Trophoblast cell (in vitro differentiated cells and primary cell): Measurements from ENCODE around the gene TROAP.

ENCODE experiments used
- DNase-seq, 2 donors: peaks; one replicate each; pipeline ENCODE4 v3.0.0-alpha.2; 2016
- H2AFZ ChIP-seq: 2 replicates; pipeline ENCODE4 v1.6.1; 2013; ENCODE audit warnings: low read length, moderate library complexity, mild to moderate bottlenecking; ENCODE audit not compliant: insufficient read depth, poor library complexity
- H2AK5ac ChIP-seq: 2 replicates; pipeline ENCODE4 v1.6.1; 2013; ENCODE audit warnings: mild to moderate bottlenecking, low read length
- H2BK120ac ChIP-seq: 2 replicates; pipeline ENCODE4 v1.6.1; 2013; ENCODE audit warnings: low read length, mild to moderate bottlenecking, moderate library complexity; ENCODE audit not compliant: insufficient read depth, poor library complexity
- H2BK12ac ChIP-seq: 2 replicates; pipeline ENCODE4 v1.6.1; 2013; ENCODE audit warnings: mild to moderate bottlenecking, low read length, moderate library complexity
- H2BK5ac ChIP-seq: 2 replicates; pipeline ENCODE4 v1.6.1; 2013; ENCODE audit warnings: low read length, low read depth, moderate library complexity, mild to moderate bottlenecking; ENCODE audit not compliant: poor library complexity
- H3K14ac ChIP-seq: 2 replicates; pipeline ENCODE4 v1.6.1; 2013; ENCODE audit warnings: mild to moderate bottlenecking, low read length
- H3K18ac ChIP-seq: 2 replicates; pipeline ENCODE4 v1.6.1; 2013; ENCODE audit warnings: mild to moderate bottlenecking, low read length
- H3K23ac ChIP-seq: 2 replicates; pipeline ENCODE4 v1.6.1; 2013; ENCODE audit warnings: low read length
- H3K27ac ChIP-seq: 2 replicates; pipeline ENCODE4 v1.5.1; 2013; ENCODE audit warnings: low read depth, mild to moderate bottlenecking, inconsistent platforms, low read length, moderate library complexity
- H3K27me3 ChIP-seq: 2 replicates; pipeline ENCODE4 v1.6.1; 2013; ENCODE audit warnings: inconsistent platforms, mild to moderate bottlenecking, low read length, moderate library complexity; ENCODE audit not compliant: insufficient read depth
- H3K36me3 ChIP-seq, 2 experiments: 1 replicate in 1 of 2; 2 replicates in 1 of 2; pipeline ENCODE4 v1.6.1; 2013; ENCODE audit warnings: low read length in 2 of 2, mild to moderate bottlenecking in 2 of 2, moderate library complexity in 1 of 2; ENCODE audit not compliant: insufficient read depth in 2 of 2, control insufficient read depth in 1 of 2
- H3K4ac ChIP-seq: 2 replicates; pipeline ENCODE4 v1.6.1; 2013; ENCODE audit warnings: low read depth, mild to moderate bottlenecking, low read length, moderate library complexity
- H3K4me1 ChIP-seq, 2 experiments: 1 replicate in 1 of 2; 2 replicates in 1 of 2; pipeline ENCODE4 v1.6.1; 2013; ENCODE audit warnings: low read length in 2 of 2, mild to moderate bottlenecking in 2 of 2, moderate library complexity in 1 of 2; ENCODE audit not compliant: insufficient read depth in 2 of 2, control insufficient read depth in 1 of 2
- H3K4me2 ChIP-seq: 2 replicates; pipeline ENCODE4 v1.6.1; 2013; ENCODE audit warnings: inconsistent platforms, mild to moderate bottlenecking, low read length, moderate library complexity
- H3K4me3 ChIP-seq: 2 replicates; pipeline ENCODE4 v1.5.1; 2013; ENCODE audit warnings: mild to moderate bottlenecking, low read depth, low read length, inconsistent platforms
- H3K79me1 ChIP-seq: one replicate; pipeline ENCODE4 v1.6.1; 2013; ENCODE audit warnings: low read length
- H3K79me2 ChIP-seq: 2 replicates; pipeline ENCODE4 v1.6.1; 2013; ENCODE audit warnings: low read length, mild to moderate bottlenecking; ENCODE audit not compliant: control insufficient read depth, insufficient read depth, poor library complexity
- H3K9ac ChIP-seq: 2 replicates; pipeline ENCODE4 v1.6.1; 2013; ENCODE audit warnings: mild to moderate bottlenecking, low read length
- H3K9me3 ChIP-seq: 2 replicates; pipeline ENCODE4 v1.6.1; 2013; ENCODE audit warnings: low read depth, mild to moderate bottlenecking, control low read depth, inconsistent platforms, low read length; ENCODE audit not compliant: insufficient read depth
- H4K12ac ChIP-seq: 2 replicates; pipeline ENCODE4 v1.6.1; 2013; ENCODE audit warnings: low read depth, mild to moderate bottlenecking, low read length, moderate library complexity
- H4K8ac ChIP-seq: 2 replicates; pipeline ENCODE4 v1.6.1; 2013; ENCODE audit warnings: low read depth, mild to moderate bottlenecking, low read length, moderate library complexity
- H4K91ac ChIP-seq: one replicate; pipeline ENCODE4 v1.6.1; 2013; ENCODE audit warnings: low read depth, mild to moderate bottlenecking, low read length, moderate library complexity
- WGBS: extraction: QIAGEN DNeasy Blood & Tissue Kit; methylation state at CpG from one replicate; pipeline ENCODE4 v1.1.7; 2013; ENCODE audit warnings: missing lambda C conversion rate; ENCODE audit not compliant: insufficient read length, insufficient coverage; ENCODE audit errors: extremely low coverage; 5-methylcytosine and 5-hydroxymethylcytosine counted together

The TROAP gene

GRCh38 chr12:49340971-49341776 is 18.1 kb downstream of the TROAP start:
- H3K9me3 ChIP-seq: peaks cover 6% of the 10 kb centered on the region

DNA sequence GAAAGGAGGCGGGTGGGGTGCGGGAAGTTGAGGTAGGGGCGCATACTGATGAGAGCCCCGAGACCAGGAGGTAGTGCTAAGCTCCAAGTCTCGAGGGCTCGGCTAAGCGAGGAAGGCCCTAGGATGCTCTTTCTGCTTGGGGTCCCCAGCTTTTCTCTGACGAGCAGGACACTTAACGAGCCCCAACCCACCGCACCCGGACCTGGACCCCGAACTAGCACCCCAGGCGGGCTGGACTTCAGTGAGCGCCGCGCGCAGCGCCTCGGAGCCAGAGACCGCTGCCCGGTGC is 18.7 kb downstream of the TROAP start:
- H3K18ac ChIP-seq: no peak overlapping the region

More at GRCh38 chr12:49340971-49341776, 18.1 kb downstream of the TROAP start:
- H2BK12ac ChIP-seq: no peak overlapping the region
- H2BK5ac ChIP-seq: no peak overlapping the region
- H2BK120ac ChIP-seq: no peak overlapping the region
- no peak overlapping the region for H3K4ac ChIP-seq
- H3K79me2 ChIP-seq: no peaks in the 10 kb centered on the region
- no peak overlapping the region for H4K8ac ChIP-seq
- no peak overlapping the region for H4K91ac ChIP-seq
- no peak overlapping the region for H3K18ac ChIP-seq
- no peak overlapping the region for H3K9ac ChIP-seq
- no peak overlapping the region for H2AFZ ChIP-seq
- peaks cover 15 to 24% of the 10 kb centered on the region in 2 experiments for H3K4me1 ChIP-seq
- no peaks in the 10 kb centered on the region for H3K36me3 ChIP-seq
- no peak for DNase-seq
- H3K23ac ChIP-seq: no peak overlapping the region
- H3K4me3 ChIP-seq: no peak overlapping the region
- no peak overlapping the region for H3K14ac ChIP-seq
- no CpG with 5 or more reads among the region's 14 CpGs for WGBS
- H3K27me3 ChIP-seq: peaks cover 86% of the 10 kb centered on the region
- no peak overlapping the region for H3K4me2 ChIP-seq
- H3K79me1 ChIP-seq: no peaks in the 10 kb centered on the region
- H3K27ac ChIP-seq: no peak overlapping the region
- no peak overlapping the region for H2AK5ac ChIP-seq
- no peak overlapping the region for H4K12ac ChIP-seq

DNA sequence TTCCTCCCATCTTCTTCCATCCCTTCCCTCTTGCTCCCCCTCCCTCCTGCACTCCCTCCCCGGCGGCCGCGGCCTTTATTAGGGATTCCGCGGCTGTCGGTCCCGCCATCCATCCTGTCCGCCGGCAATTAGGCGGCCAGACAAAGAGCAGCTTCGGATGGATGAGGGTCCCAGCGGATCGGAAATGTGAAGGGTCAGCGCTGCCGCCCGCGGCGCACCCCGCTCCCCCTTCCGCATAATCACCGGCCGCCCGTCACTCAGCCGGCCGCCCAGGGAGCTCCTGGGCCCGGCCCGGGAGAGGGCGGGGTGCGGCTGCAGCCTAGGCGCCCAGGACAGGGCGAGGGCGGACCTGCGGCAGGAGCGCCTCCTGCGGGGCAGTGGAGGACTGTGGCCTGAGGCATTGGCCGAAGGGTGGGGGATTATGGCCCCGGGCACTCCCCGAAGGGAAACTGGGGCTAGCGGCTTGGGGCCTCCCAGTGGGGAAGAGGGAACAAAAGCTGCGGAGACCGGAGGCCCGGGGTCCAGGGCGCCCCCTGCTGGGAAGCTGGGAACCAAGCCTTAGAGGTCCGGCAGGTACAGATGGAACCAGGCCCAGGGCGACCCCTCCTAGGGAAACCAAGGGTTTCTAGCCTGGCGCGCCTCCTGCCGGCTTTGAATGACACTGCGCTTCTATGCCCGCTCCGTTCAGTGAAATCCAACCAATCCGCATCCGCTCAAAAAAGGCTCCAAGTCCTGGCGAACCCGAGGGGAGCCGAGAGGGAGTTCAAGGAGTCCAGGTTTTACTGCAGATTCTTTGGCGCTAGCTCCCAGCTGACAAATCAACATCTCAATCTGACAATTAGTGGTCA is 19.2 kb downstream of the TROAP start:
- H3K4me3 ChIP-seq: peak overlapping the region; percentile 47
- no peaks in the 10 kb centered on the region for H3K36me3 ChIP-seq
- peak overlapping the region; percentile 60 for H3K4me2 ChIP-seq
- no peak overlapping the region for H2BK5ac ChIP-seq
- no peak overlapping the region for H3K23ac ChIP-seq
- peaks cover 5% of the 10 kb centered on the region for H3K9me3 ChIP-seq
- peak overlapping the region; percentile 8 for H2AFZ ChIP-seq
- peaks cover 18 to 21% of the 10 kb centered on the region in 2 experiments for H3K4me1 ChIP-seq
- no peaks in the 10 kb centered on the region for H3K79me1 ChIP-seq
- peak; percentile 84 to 94 for DNase-seq
- WGBS: no CpG with 5 or more reads among the region's 58 CpGs
- H2AK5ac ChIP-seq: no peak overlapping the region
- no peak overlapping the region for H3K4ac ChIP-seq
- no peak overlapping the region for H4K91ac ChIP-seq
- H4K8ac ChIP-seq: no peak overlapping the region
- no peaks in the 10 kb centered on the region for H3K79me2 ChIP-seq
- H3K27me3 ChIP-seq: peaks cover 88% of the 10 kb centered on the region
- H3K9ac ChIP-seq: no peak overlapping the region
- H3K27ac ChIP-seq: no peak overlapping the region
- H4K12ac ChIP-seq: no peak overlapping the region
- no peak overlapping the region for H3K14ac ChIP-seq
- H2BK12ac ChIP-seq: no peak overlapping the region
- no peak overlapping the region for H3K18ac ChIP-seq
- H2BK120ac ChIP-seq: no peak overlapping the region

More for the DNA sequence above, 18.7 kb downstream of the TROAP start:
- H3K4ac ChIP-seq: no peak overlapping the region
- H3K4me2 ChIP-seq: peak overlapping the region; percentile 60
- H2BK12ac ChIP-seq: no peak overlapping the region
- no peaks in the 10 kb centered on the region for H3K79me2 ChIP-seq
- H2AK5ac ChIP-seq: no peak overlapping the region
- H3K14ac ChIP-seq: no peak overlapping the region
- H3K27ac ChIP-seq: no peak overlapping the region
- no peaks in the 10 kb centered on the region for H3K36me3 ChIP-seq
- no peak overlapping the region for H2AFZ ChIP-seq
- no peak overlapping the region for H2BK5ac ChIP-seq
- no peak overlapping the region for H3K9ac ChIP-seq
- no peak for DNase-seq
- no CpG with 5 or more reads among the region's 21 CpGs for WGBS
- H3K9me3 ChIP-seq: peaks cover 4% of the 10 kb centered on the region
- no peak overlapping the region for H3K23ac ChIP-seq
- H3K27me3 ChIP-seq: peaks cover 86% of the 10 kb centered on the region
- no peaks in the 10 kb centered on the region for H3K79me1 ChIP-seq
- peak overlapping the region; percentile 42 for H3K4me3 ChIP-seq
- no peak overlapping the region for H2BK120ac ChIP-seq
- peaks cover 14 to 20% of the 10 kb centered on the region in 2 experiments for H3K4me1 ChIP-seq
- no peak overlapping the region for H4K12ac ChIP-seq
- no peak overlapping the region for H4K8ac ChIP-seq
- no peak overlapping the region for H4K91ac ChIP-seq

DNA sequence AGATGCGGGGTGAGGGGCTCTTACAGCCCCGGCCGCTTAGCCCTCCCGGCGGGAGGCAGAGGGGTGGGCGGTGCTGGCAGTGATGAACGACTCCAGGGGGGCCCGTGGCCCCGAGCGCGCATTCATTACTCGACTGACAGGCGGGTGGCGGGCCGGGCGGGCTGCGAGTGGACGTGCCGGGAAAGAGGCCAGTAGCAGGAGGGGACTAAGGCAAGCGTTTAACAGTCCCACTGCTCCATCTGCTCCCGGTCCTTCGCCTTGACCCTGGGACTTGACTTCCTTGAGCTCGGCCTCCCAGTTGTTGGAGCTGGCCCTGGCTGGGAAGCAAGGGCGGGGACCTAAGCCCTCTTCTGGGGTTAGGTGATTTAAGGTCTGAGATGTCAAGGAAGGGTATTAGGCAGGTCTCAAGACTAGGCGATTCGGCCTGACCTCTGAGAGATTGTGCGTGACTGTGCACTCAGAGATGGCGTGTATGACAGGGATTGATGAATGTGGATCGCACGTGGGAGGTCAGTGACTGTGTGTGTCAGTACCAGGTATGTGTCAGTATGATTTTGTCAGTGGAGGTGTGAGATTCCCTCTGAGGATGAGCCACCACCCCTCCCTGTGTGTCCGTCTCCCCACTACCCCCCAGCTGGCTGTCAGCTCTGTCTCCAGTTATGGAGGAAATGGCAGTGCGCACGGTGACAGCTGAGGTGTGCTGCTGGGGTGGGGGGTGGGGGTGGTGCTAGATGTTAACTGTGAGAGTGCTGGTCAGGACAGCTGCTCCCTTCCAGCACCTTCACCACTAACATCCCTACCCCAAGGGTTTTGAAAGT is 20.1 kb downstream of the TROAP start:
- H3K27ac ChIP-seq: no peak overlapping the region
- no peaks in the 10 kb centered on the region for H3K79me1 ChIP-seq
- H3K18ac ChIP-seq: no peak overlapping the region
- no peaks in the 10 kb centered on the region for H3K36me3 ChIP-seq
- H4K12ac ChIP-seq: no peak overlapping the region
- no peak overlapping the region for H3K4me3 ChIP-seq
- peak overlapping the region; percentile 60 for H3K4me2 ChIP-seq
- peaks cover 82% of the 10 kb centered on the region for H3K27me3 ChIP-seq
- H3K23ac ChIP-seq: no peak overlapping the region
- H4K91ac ChIP-seq: no peak overlapping the region
- no CpG with 5 or more reads among the region's 33 CpGs for WGBS
- peaks cover 21 to 27% of the 10 kb centered on the region in 2 experiments for H3K4me1 ChIP-seq
- no peak overlapping the region for H3K4ac ChIP-seq
- peaks cover 5% of the 10 kb centered on the region for H3K9me3 ChIP-seq
- H2BK120ac ChIP-seq: no peak overlapping the region
- H3K14ac ChIP-seq: no peak overlapping the region
- no peak overlapping the region for H2BK5ac ChIP-seq
- no peak overlapping the region for H2BK12ac ChIP-seq
- H3K79me2 ChIP-seq: no peaks in the 10 kb centered on the region
- H2AFZ ChIP-seq: no peak overlapping the region
- no peak overlapping the region for H2AK5ac ChIP-seq
- H4K8ac ChIP-seq: no peak overlapping the region
- no peak overlapping the region for H3K9ac ChIP-seq
- DNase-seq: peak in 1 of 2 donors; percentile 20
